Ramos (cell line): ENCODE measurements around the gene PLD6.

Experiments
- in situ Hi-C: fragments of 300-500 bp; cut with MboI; formaldehyde crosslinking; loops from one replicate; pipeline ENCODE4 v1.14.3; 2022; ENCODE audit warnings: low sequenced_read_pairs; ENCODE audit not compliant: unreplicated experiment

PLD6 gene

GRCh38 chr17:17180141-17180603 lies 26.0 kb downstream of the PLD6 start:
- in situ Hi-C loops = no loop called here

GRCh38 chr17:17179371-17179827 lies 26.7 kb downstream of the PLD6 start:
- in situ Hi-C loops = no loop called here

- in situ Hi-C loops = no loop called here
Observed at GRCh38 chr17:17177176-17177575, 29.0 kb downstream of the PLD6 start.

- in situ Hi-C loops = no loop called here
Observed at GRCh38 chr17:17176341-17176740, 29.8 kb downstream of the PLD6 start.

- in situ Hi-C loops = no loop called here
Observed at GRCh38 chr17:17175917-17176316, 30.2 kb downstream of the PLD6 start.

- in situ Hi-C loops = no loop called here
Observed at GRCh38 chr17:17175340-17175739, 30.8 kb downstream of the PLD6 start.

GRCh38 chr17:17173921-17174320 lies 32.2 kb downstream of the PLD6 start:
- in situ Hi-C loops = loop anchor here (5.0 kb wide), 1 partner anchor 48 kb away; no protein-coding TSS in a partner anchor

GRCh38 chr17:17172990-17173389 lies 33.1 kb downstream of the PLD6 start:
- in situ Hi-C loops = loop anchor here (5.0 kb wide), 1 partner anchor 49 kb away; no protein-coding TSS in a partner anchor

- in situ Hi-C loops = loop anchor here (5.0 kb wide), 1 partner anchor 50 kb away; no protein-coding TSS in a partner anchor
Observed at GRCh38 chr17:17172001-17172939, 33.9 kb downstream of the PLD6 start.

GRCh38 chr17:17171186-17171585 lies 34.9 kb downstream of the PLD6 start:
- in situ Hi-C loops = loop anchor here (5.0 kb wide), 1 partner anchor 51 kb away; no protein-coding TSS in a partner anchor

GRCh38 chr17:17170346-17170985 lies 35.7 kb downstream of the PLD6 start:
- in situ Hi-C loops = loop anchor here (5.0 kb wide), 1 partner anchor 52 kb away; no protein-coding TSS in a partner anchor

- in situ Hi-C loops = no loop called here
Observed at GRCh38 chr17:17169396-17169795, 36.7 kb downstream of the PLD6 start.

GRCh38 chr17:17168401-17168800 lies 37.7 kb downstream of the PLD6 start:
- in situ Hi-C loops = no loop called here

- in situ Hi-C loops = no loop called here
Observed at GRCh38 chr17:17167986-17168385, 38.1 kb downstream of the PLD6 start.

- in situ Hi-C loops = no loop called here
Observed at GRCh38 chr17:17167356-17167755, 38.8 kb downstream of the PLD6 start.

GRCh38 chr17:17166446-17166845 lies 39.7 kb downstream of the PLD6 start:
- in situ Hi-C loops = no loop called here

- in situ Hi-C loops = no loop called here
Observed at GRCh38 chr17:17165666-17166308, 40.3 kb downstream of the PLD6 start.

- in situ Hi-C loops = no loop called here
Observed at GRCh38 chr17:17164676-17165075, 41.5 kb downstream of the PLD6 start.

- in situ Hi-C loops = no loop called here
Observed at GRCh38 chr17:17164156-17164555, 42.0 kb downstream of the PLD6 start.

GRCh38 chr17:17161759-17162158 lies 44.4 kb downstream of the PLD6 start:
- in situ Hi-C loops = no loop called here
